H1 (cell line): Measurements from ENCODE around the gene CORO1C. TPM values are rescaled to one million over a fixed set of nuclear protein-coding genes. Genes with fewer than 3 reads are reported as not detected.
"Not testable (repeated sequence)": the region's sequence is repeated elsewhere in the genome, so short reads cannot be mapped to it uniquely, and the experiment has no call there.

ENCODE experiments used
- CTCF ChIA-PET: fragments of 300-600 bp; sonication (Branson Sonifier 250); formaldehyde crosslinking; loops from one replicate; lab custom pipeline; 2021; ENCODE audit not compliant: partially characterized antibody; lab: Charles Lee
- POLR2A ChIA-PET: fragments of 300-600 bp; sonication (Branson Sonifier 250); formaldehyde crosslinking; loops from one replicate; lab custom pipeline; 2021; ENCODE audit warnings: inconsistent platforms; ENCODE audit not compliant: partially characterized antibody; lab: Charles Lee
- DNase-seq, 2 experiments: peaks; one replicate each; pipeline versions ENCODE4 v3.0.0 to v3.0.0-alpha.2; 2010 to 2022; ENCODE audit warnings: low spot score in 2 of 2, low read depth in 1 of 2, mixed read lengths in 1 of 2
- FAIRE-seq: peaks from 2 replicates; lab custom pipeline; 2011; peaks lifted over from hg19 to GRCh38; lab: Jason Lieb, UNC
- H2AFZ ChIP-seq: 2 replicates; pipeline ENCODE4 v1.8.1; 2012; ENCODE audit warnings: low read length, inconsistent platforms
- H2AK5ac ChIP-seq: 2 replicates; pipeline ENCODE4 v1.6.1; 2013; ENCODE audit warnings: low read depth, low read length
- H2BK120ac ChIP-seq: replicated peaks from 2 replicates; pipeline ENCODE3; 2013; ENCODE audit warnings: low read depth, low read length, inconsistent platforms
- H2BK12ac ChIP-seq: 2 replicates; pipeline ENCODE4 v1.6.1; 2013; ENCODE audit warnings: low read depth, low read length
- H2BK15ac ChIP-seq: 2 replicates; pipeline ENCODE4 v1.6.1; 2013; ENCODE audit warnings: low read length
- H2BK20ac ChIP-seq: 2 replicates; pipeline ENCODE4 v1.6.1; 2013; ENCODE audit warnings: low read length
- H2BK5ac ChIP-seq: 2 replicates; pipeline ENCODE4 v1.6.1; 2013; ENCODE audit warnings: low read depth, low read length
- H3K14ac ChIP-seq: 2 replicates; pipeline ENCODE4 v1.6.1; 2013; ENCODE audit warnings: inconsistent platforms; ENCODE audit not compliant: insufficient read length
- H3K18ac ChIP-seq: 2 replicates; pipeline ENCODE4 v1.6.1; 2013; ENCODE audit warnings: low read length; ENCODE audit errors: extremely low read depth
- H3K23ac ChIP-seq: 2 replicates; pipeline ENCODE4 v1.6.1; 2013; ENCODE audit warnings: inconsistent platforms; ENCODE audit not compliant: insufficient read length
- H3K23me2 ChIP-seq: 2 replicates; pipeline ENCODE4 v1.6.1; 2013; ENCODE audit warnings: low read depth, low read length
- H3K27ac ChIP-seq: 2 replicates; pipeline ENCODE4 v1.6.1; 2011; ENCODE audit warnings: low read depth, low read length, inconsistent platforms
- H3K27me3 ChIP-seq, 4 experiments: replicated peaks in 1 of 4; 1 replicate in 1 of 4; 2 replicates in 3 of 4; pipeline versions ENCODE4 v1.6.1 to v1.8.1; 2011 to 2013; ENCODE audit warnings: low read length in 3 of 4, mild to moderate bottlenecking in 3 of 4, inconsistent platforms in 2 of 4, mixed read lengths in 2 of 4, moderate library complexity in 1 of 4; ENCODE audit not compliant: control insufficient read depth in 3 of 4, insufficient read depth in 3 of 4; ENCODE audit errors: extremely low read depth in 1 of 4
- H3K36me3 ChIP-seq, 4 experiments: 2 replicates each; pipeline versions ENCODE4 v1.6.1 to v1.8.1; 2011 to 2013; ENCODE audit warnings: mild to moderate bottlenecking in 4 of 4, low read length in 3 of 4, moderate library complexity in 2 of 4, control low read depth in 1 of 4, inconsistent platforms in 1 of 4; ENCODE audit not compliant: insufficient read depth in 4 of 4, control insufficient read depth in 2 of 4
- H3K4ac ChIP-seq: replicated peaks from 2 replicates; pipeline ENCODE3; 2013; ENCODE audit warnings: low read length, low read depth, mixed read lengths, inconsistent platforms; ENCODE audit not compliant: insufficient read length
- H3K4me1 ChIP-seq, 4 experiments: replicated peaks in 1 of 4; 1 replicate in 1 of 4; 2 replicates in 3 of 4; pipeline versions ENCODE4 v1.6.1 to v1.8.1; 2011 to 2013; ENCODE audit warnings: low read length in 3 of 4, inconsistent platforms in 2 of 4, mixed read lengths in 1 of 4; ENCODE audit not compliant: insufficient read depth in 4 of 4, control insufficient read depth in 3 of 4
- H3K4me2 ChIP-seq, 2 experiments: 2 replicates each; pipeline versions ENCODE4 v1.6.1 to v1.8.1; 2011 to 2013; ENCODE audit warnings: low read depth in 2 of 2, low read length in 2 of 2, control low read depth in 1 of 2, inconsistent platforms in 1 of 2, mild to moderate bottlenecking in 1 of 2; ENCODE audit not compliant: insufficient read depth in 1 of 2
- H3K4me3 ChIP-seq, 4 experiments: fragments of 200-600, 300-600 bp in 1 of 4; sonication (generic), shearing (Covaris generic), sonication (Bioruptor Twin) in 1 of 4; 2 replicates each; pipeline versions ENCODE4 v1.5.1 to v1.8.1; 2011 to 2016; ENCODE audit warnings: low read length in 4 of 4, low read depth in 3 of 4, control low read depth in 2 of 4, inconsistent platforms in 2 of 4, mild to moderate bottlenecking in 2 of 4, mixed read lengths in 1 of 4, moderate library complexity in 1 of 4; ENCODE audit not compliant: insufficient read depth in 2 of 4; ENCODE audit errors: extremely low read depth in 1 of 4
- H3K56ac ChIP-seq: replicated peaks from 2 replicates; pipeline ENCODE3; 2013; ENCODE audit warnings: low read depth, mild to moderate bottlenecking, mixed read lengths, low read length, inconsistent platforms; ENCODE audit not compliant: insufficient read length
- H3K79me1 ChIP-seq: 2 replicates; pipeline ENCODE4 v1.6.1; 2013; ENCODE audit warnings: low read depth, low read length, control low read depth
- H3K79me2 ChIP-seq, 2 experiments: 2 replicates each; pipeline versions ENCODE4 v1.6.1 to v1.8.1; 2012 to 2013; ENCODE audit warnings: low read length in 2 of 2, mild to moderate bottlenecking in 2 of 2, inconsistent platforms in 1 of 2; ENCODE audit not compliant: insufficient read depth in 2 of 2, control insufficient read depth in 1 of 2
- H3K9ac ChIP-seq, 4 experiments: replicated peaks in 1 of 4; 1 replicate in 1 of 4; 2 replicates in 3 of 4; pipeline versions ENCODE4 v1.6.1 to v1.8.1; 2011 to 2013; ENCODE audit warnings: low read depth in 3 of 4, low read length in 3 of 4, control low read depth in 2 of 4, mild to moderate bottlenecking in 2 of 4, moderate library complexity in 2 of 4, inconsistent platforms in 1 of 4; ENCODE audit errors: extremely low read depth in 1 of 4
- H3K9me3 ChIP-seq, 2 experiments: 2 replicates each; pipeline versions ENCODE4 v1.6.1 to v1.8.1; 2012 to 2013; ENCODE audit warnings: mild to moderate bottlenecking in 2 of 2, moderate library complexity in 2 of 2, control low read depth in 1 of 2, inconsistent platforms in 1 of 2, low read depth in 1 of 2, low read length in 1 of 2, mixed read lengths in 1 of 2; ENCODE audit not compliant: insufficient read depth in 2 of 2
- H4K20me1 ChIP-seq, 2 experiments: replicated peaks in 1 of 2; 2 replicates each; pipeline versions ENCODE3 to v1.8.1; 2011 to 2013; ENCODE audit warnings: inconsistent platforms in 2 of 2, low read length in 2 of 2, mild to moderate bottlenecking in 1 of 2; ENCODE audit not compliant: insufficient read depth in 2 of 2, control insufficient read depth in 1 of 2
- H4K5ac ChIP-seq: 2 replicates; pipeline ENCODE4 v1.6.1; 2013; ENCODE audit warnings: low read length, low read depth, mixed read lengths, inconsistent platforms; ENCODE audit not compliant: insufficient read length
- H4K8ac ChIP-seq: 2 replicates; pipeline ENCODE4 v1.8.0; 2013; ENCODE audit warnings: mild to moderate bottlenecking, moderate library complexity, low read length, inconsistent platforms; ENCODE audit not compliant: insufficient read depth; ENCODE audit errors: extremely low read depth
- H4K91ac ChIP-seq: replicated peaks from 2 replicates; pipeline ENCODE3; 2013; ENCODE audit warnings: low read length, mixed read lengths, inconsistent platforms; ENCODE audit not compliant: insufficient read length
- WGBS, 2 experiments: shearing (Covaris generic) in 1 of 2; methylation state at CpG; one replicate each; pipeline versions ENCODE4 v1.1.6 to v1.1.7; 2013 to 2015; ENCODE audit warnings: low lambda C conversion rate in 2 of 2, mixed read lengths in 2 of 2, inconsistent platforms in 1 of 2, low coverage in 1 of 2, missing lambda C conversion rate in 1 of 2; ENCODE audit not compliant: insufficient replicate concordance in 2 of 2, insufficient coverage in 1 of 2, insufficient read length in 1 of 2; ENCODE audit errors: extremely low coverage in 1 of 2, missing lambda C conversion rate in 1 of 2; 5-methylcytosine and 5-hydroxymethylcytosine counted together
- polyA plus RNA-seq, 7 experiments: library from polyadenylated mRNA; depleted of rRNA in 3 of 7; stranded (reverse) in 5 of 7; unstranded in 2 of 7; fragments of >200 nt in 5 of 7; fragments of 200-250 nt in 2 of 7; gene quantifications; 1 replicate in 5 of 7; 2 replicates in 1 of 7; 4 replicates in 1 of 7; pipeline versions ENCODE4 v1.2.1 to v1.2.3, GENCODE V29; 2011 to 2013; ENCODE audit warnings: missing spikeins in 2 of 7, mixed read lengths in 2 of 7
- total RNA-seq: library from RNA; stranded (reverse); fragmentation: NEBNext Ultra II Directional; extraction: Animal tissue kit (Norgen Biotek cat#: 25700); gene quantifications from 2 replicates; pipeline ENCODE4 v1.2.1, GENCODE V29; 2021

The CORO1C gene
- total and polyA plus RNA-seq, 2 of the 8 experiments (the other 6 are each of a cell fraction or from before 2014, with no cell fraction given): 72.7 to 120 TPM

DNA sequence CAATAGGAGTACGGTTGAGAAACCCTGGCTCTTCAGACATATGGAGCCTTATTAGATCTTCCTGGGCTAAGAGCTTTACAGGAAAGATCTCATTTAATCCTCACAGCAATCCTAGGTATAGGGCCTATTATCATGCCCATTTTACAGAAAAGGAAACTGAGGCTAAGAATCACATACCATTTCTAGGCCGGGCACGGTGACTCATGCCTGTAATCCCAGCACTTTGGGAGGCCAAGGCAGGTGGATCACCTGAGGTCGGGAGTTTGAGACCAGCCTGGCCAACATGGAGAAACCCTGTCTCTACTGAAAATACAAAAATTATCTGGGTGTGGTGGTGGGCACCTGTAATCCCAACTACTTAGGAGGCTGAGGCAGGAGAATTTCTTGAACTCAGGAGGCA, 19.7 kb upstream of the CORO1C start:
- H4K8ac ChIP-seq, H3K4me3 ChIP-seq, H3K14ac ChIP-seq, H3K27me3 ChIP-seq, H2BK120ac ChIP-seq, H3K23me2 ChIP-seq, H4K91ac ChIP-seq, H3K9ac ChIP-seq, H3K79me1 ChIP-seq, H2BK5ac ChIP-seq, H2BK15ac ChIP-seq, H3K4ac ChIP-seq, FAIRE-seq, H2BK12ac ChIP-seq, H3K27ac ChIP-seq, H3K4me1 ChIP-seq, H4K5ac ChIP-seq, H2BK20ac ChIP-seq, DNase-seq, H3K18ac ChIP-seq, H3K9me3 ChIP-seq, H3K23ac ChIP-seq, H2AK5ac ChIP-seq, H3K56ac ChIP-seq, H3K36me3 ChIP-seq, H4K20me1 ChIP-seq, H3K79me2 ChIP-seq, H2AFZ ChIP-seq, H3K4me2 ChIP-seq: not testable (repeated sequence)
- WGBS, 2 experiments: 69% methylated on average over 4 of the region's 4 CpGs; no CpG with 5 or more reads in 1 of the 2 experiments
- ChIA-PET POLR2A (interaction anchor here (1.5 kb wide), 1 partner anchor 18 kb away, joined by 3 read pairs; no protein-coding TSS in a partner anchor), CTCF (interaction anchor here (0.9 to 3.6 kb wide), 3 partner anchors 20 to 133 kb away, joined by 3 to 15 read pairs (median 5); no protein-coding TSS in a partner anchor)
